ENCODE results near the gene AKIP1. TPM values are rescaled to one million over a fixed set of nuclear protein-coding genes. Genes with fewer than 3 reads are reported as not detected.

Gene AKIP1
- total and polyA plus RNA-seq, 2 of the 8 experiments (the other 6 are each of a cell fraction or from before 2014, with no cell fraction given), result 17.8 to 29.6 TPM

DNA sequence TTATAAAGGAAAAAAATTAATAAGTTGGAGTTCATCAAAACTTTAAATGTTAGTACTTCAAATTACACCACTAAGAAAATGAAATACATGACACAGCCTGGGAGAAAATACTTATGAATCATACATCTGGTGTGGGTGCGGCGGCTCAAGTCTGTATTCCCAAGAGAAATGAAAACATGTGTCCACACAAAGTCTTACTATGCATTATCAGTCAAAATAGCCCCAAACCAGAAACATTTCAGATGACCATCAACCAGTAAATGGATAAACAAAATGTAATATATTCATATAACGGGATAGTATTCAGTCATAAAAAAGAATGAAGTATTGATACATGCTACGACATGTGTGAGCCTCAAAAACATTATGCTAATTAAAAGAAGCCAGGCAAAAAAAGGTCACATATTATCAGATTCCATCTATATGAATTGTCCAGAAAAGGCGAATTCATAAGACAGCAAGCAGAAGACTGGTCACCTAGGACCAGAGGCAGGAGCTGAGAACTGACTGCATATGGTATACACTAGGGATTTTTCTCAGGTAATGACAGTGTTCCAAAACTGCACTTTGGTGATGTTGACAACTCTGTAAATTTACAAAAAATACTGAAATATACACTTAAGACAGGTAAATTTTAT, 5.3 kb upstream of the AKIP1 start (continued):
- no peak for TF ChIP-seq CEBPB (IDR thresholded peaks at IDR 0.05; ENCODE audit: low read depth, low read length)

All from H1 (cell line).